GM19438 (cell line): ENCODE measurements around the gene CYP19A1.
"Not testable (repeated sequence)": the region's sequence is repeated elsewhere in the genome, so short reads cannot be mapped to it uniquely, and the experiment has no call there.

Source experiments
- ATAC-seq: cut with Tn5 transposase; IDR thresholded peaks from one replicate; pipeline ENCODE4 v1.9.1; 2021; ENCODE audit warnings: low read depth; ENCODE audit not compliant: unreplicated experiment

The CYP19A1 gene

GRCh38 chr15:51190424-51191068 is 147.8 kb downstream of the CYP19A1 start:
- ATAC-seq, result no peak

GRCh38 chr15:51189669-51190385 is 148.6 kb downstream of the CYP19A1 start:
- ATAC-seq, result no peak

- ATAC-seq, result not testable (repeated sequence)
These were observed 149.6 kb downstream of the CYP19A1 start for GRCh38 chr15:51188791-51189190.

GRCh38 chr15:51186891-51187290 is 151.5 kb downstream of the CYP19A1 start:
- ATAC-seq, result no peak

GRCh38 chr15:51186181-51186705 is 152.2 kb downstream of the CYP19A1 start:
- ATAC-seq, result no peak

- ATAC-seq, result no peak
These were observed 152.9 kb downstream of the CYP19A1 start for GRCh38 chr15:51185213-51186159.

- no peak for ATAC-seq
These were observed 153.8 kb downstream of the CYP19A1 start for GRCh38 chr15:51184627-51185026.

GRCh38 chr15:51183076-51183475 is 155.3 kb downstream of the CYP19A1 start:
- no peak for ATAC-seq

GRCh38 chr15:51181905-51182304 is 156.5 kb downstream of the CYP19A1 start:
- no peak for ATAC-seq

- ATAC-seq, result no peak
These were observed 157.2 kb downstream of the CYP19A1 start for GRCh38 chr15:51181221-51181620.

GRCh38 chr15:51180534-51180933 is 157.9 kb downstream of the CYP19A1 start:
- ATAC-seq, result no peak

- ATAC-seq, result no peak
These were observed 158.4 kb downstream of the CYP19A1 start for GRCh38 chr15:51180011-51180410.

GRCh38 chr15:51172193-51172592 is 166.2 kb downstream of the CYP19A1 start:
- no peak for ATAC-seq

- ATAC-seq, result no peak
These were observed 166.8 kb downstream of the CYP19A1 start for GRCh38 chr15:51171634-51171932.

GRCh38 chr15:51170882-51171633 is 167.3 kb downstream of the CYP19A1 start:
- ATAC-seq, result no peak

- ATAC-seq, result no peak
These were observed 169.7 kb downstream of the CYP19A1 start for GRCh38 chr15:51168700-51169099.

- ATAC-seq, result no peak
These were observed 174.6 kb downstream of the CYP19A1 start for GRCh38 chr15:51163843-51164242.

- no peak for ATAC-seq
These were observed 175.3 kb downstream of the CYP19A1 start for GRCh38 chr15:51162865-51163762.

- no peak for ATAC-seq
These were observed 176.7 kb downstream of the CYP19A1 start for GRCh38 chr15:51161491-51162220.
